Duodenal mucosa (tissue), 2 donors: ENCODE measurements around the gene GABBR2.

Experiments
- H3K27ac ChIP-seq: one replicate; pipeline ENCODE4 v1.7.0; 2013; ENCODE audit warnings: low read depth, low read length
- H3K27me3 ChIP-seq, 2 donors: one replicate each; pipeline ENCODE4 v1.7.0; 2013; ENCODE audit warnings: low read length in 2 of 2, control low read depth in 1 of 2; ENCODE audit not compliant: insufficient read depth in 2 of 2, control insufficient read depth in 1 of 2
- H3K36me3 ChIP-seq, 2 donors: one replicate each; pipeline ENCODE4 v1.7.0; 2013; ENCODE audit warnings: low read length in 2 of 2, control low read depth in 1 of 2; ENCODE audit not compliant: insufficient read depth in 2 of 2, control insufficient read depth in 1 of 2
- H3K4me1 ChIP-seq, 2 donors: one replicate each; pipeline ENCODE4 v1.7.0; 2013; ENCODE audit warnings: low read length in 2 of 2, control low read depth in 1 of 2; ENCODE audit not compliant: insufficient read depth in 2 of 2, control insufficient read depth in 1 of 2
- H3K4me3 ChIP-seq, 2 donors: one replicate each; pipeline ENCODE4 v1.7.0; 2013; ENCODE audit warnings: low read length in 2 of 2, low read depth in 1 of 2
- H3K9ac ChIP-seq, 2 donors: one replicate each; pipeline ENCODE4 v1.7.0; 2013; ENCODE audit warnings: low read length in 2 of 2, low read depth in 1 of 2
- H3K9me3 ChIP-seq, 2 donors: one replicate each; pipeline ENCODE4 v1.7.0; 2013; ENCODE audit warnings: low read length in 2 of 2, control low read depth in 1 of 2; ENCODE audit not compliant: control insufficient read depth in 1 of 2

The GABBR2 gene

GRCh38 chr9:98456156-98456613, 252.6 kb downstream of the GABBR2 start:
- Histone ChIP-seq H3K27ac (no peak overlapping the region), H3K27me3 (peaks cover 0 to 6% of the 10 kb centered on the region in 2 donors), H3K36me3 (no peaks in the 10 kb centered on the region), H3K4me3 (no peak overlapping the region), H3K9me3 (peaks cover 7 to 13% of the 10 kb centered on the region in 2 donors), H3K4me1 (no peaks in the 10 kb centered on the region), H3K9ac (no peak overlapping the region)

- H3K4me3 ChIP-seq = no peak overlapping the region
- H3K27ac ChIP-seq = no peak overlapping the region
- peaks cover 0 to 6% of the 10 kb centered on the region in 2 donors for H3K27me3 ChIP-seq
- peaks cover 2 to 7% of the 10 kb centered on the region in 2 donors for H3K9me3 ChIP-seq
- no peaks in the 10 kb centered on the region for H3K36me3 ChIP-seq
- no peak overlapping the region for H3K9ac ChIP-seq
- no peaks in the 10 kb centered on the region for H3K4me1 ChIP-seq
These were observed 253.2 kb downstream of the GABBR2 start for GRCh38 chr9:98455256-98456155.

- no peaks in the 10 kb centered on the region for H3K36me3 ChIP-seq
- H3K27me3 ChIP-seq = peaks cover 0 to 6% of the 10 kb centered on the region in 2 donors
- no peaks in the 10 kb centered on the region for H3K9me3 ChIP-seq
- H3K27ac ChIP-seq = no peak overlapping the region
- no peak overlapping the region for H3K4me3 ChIP-seq
- H3K9ac ChIP-seq = no peak overlapping the region
- no peaks in the 10 kb centered on the region for H3K4me1 ChIP-seq
These were observed 255.0 kb downstream of the GABBR2 start for GRCh38 chr9:98453589-98454311.

- H3K4me1 ChIP-seq = no peaks in the 10 kb centered on the region
- H3K4me3 ChIP-seq = no peak overlapping the region
- H3K9me3 ChIP-seq = no peaks in the 10 kb centered on the region
- no peak overlapping the region for H3K9ac ChIP-seq
- H3K36me3 ChIP-seq = no peaks in the 10 kb centered on the region
- H3K27ac ChIP-seq = no peak overlapping the region
- H3K27me3 ChIP-seq = peaks cover 0 to 9% of the 10 kb centered on the region in 2 donors
These were observed 257.2 kb downstream of the GABBR2 start for GRCh38 chr9:98451576-98451975.

- Histone ChIP-seq H3K4me3 (no peak overlapping the region), H3K27me3 (peaks cover 0 to 3% of the 10 kb centered on the region in 2 donors), H3K9me3 (no peaks in the 10 kb centered on the region), H3K36me3 (no peaks in the 10 kb centered on the region), H3K27ac (no peak overlapping the region), H3K9ac (no peak overlapping the region), H3K4me1 (no peaks in the 10 kb centered on the region)
These were observed 258.2 kb downstream of the GABBR2 start for GRCh38 chr9:98450496-98450895.

- Histone ChIP-seq H3K27me3 (peaks cover 0 to 3% of the 10 kb centered on the region in 2 donors), H3K9me3 (no peaks in the 10 kb centered on the region), H3K9ac (no peak overlapping the region), H3K36me3 (no peaks in the 10 kb centered on the region), H3K4me3 (no peak overlapping the region), H3K4me1 (no peaks in the 10 kb centered on the region), H3K27ac (no peak overlapping the region)
These were observed 258.9 kb downstream of the GABBR2 start for GRCh38 chr9:98449871-98450270.

GRCh38 chr9:98445576-98445975, 263.2 kb downstream of the GABBR2 start:
- Histone ChIP-seq H3K27me3 (peaks cover 0 to 3% of the 10 kb centered on the region in 2 donors), H3K9me3 (no peaks in the 10 kb centered on the region), H3K27ac (no peak overlapping the region), H3K4me3 (no peak overlapping the region), H3K4me1 (no peaks in the 10 kb centered on the region), H3K36me3 (no peaks in the 10 kb centered on the region), H3K9ac (no peak overlapping the region)

- H3K4me1 ChIP-seq = no peaks in the 10 kb centered on the region
- H3K9me3 ChIP-seq = no peaks in the 10 kb centered on the region
- H3K9ac ChIP-seq = no peak overlapping the region
- H3K27me3 ChIP-seq = peaks cover 0 to 3% of the 10 kb centered on the region in 2 donors
- H3K36me3 ChIP-seq = no peaks in the 10 kb centered on the region
- H3K4me3 ChIP-seq = no peak overlapping the region
- no peak overlapping the region for H3K27ac ChIP-seq
These were observed 264.1 kb downstream of the GABBR2 start for GRCh38 chr9:98444601-98445000.

- H3K36me3 ChIP-seq = no peaks in the 10 kb centered on the region
- no peak overlapping the region for H3K4me3 ChIP-seq
- H3K27ac ChIP-seq = no peak overlapping the region
- no peaks in the 10 kb centered on the region for H3K9me3 ChIP-seq
- no peak overlapping the region for H3K9ac ChIP-seq
- H3K4me1 ChIP-seq = no peaks in the 10 kb centered on the region
- no peaks in the 10 kb centered on the region for H3K27me3 ChIP-seq
These were observed 266.2 kb downstream of the GABBR2 start for GRCh38 chr9:98442541-98442940.

GRCh38 chr9:98442114-98442513, 266.6 kb downstream of the GABBR2 start:
- Histone ChIP-seq H3K4me3 (no peak overlapping the region), H3K4me1 (no peaks in the 10 kb centered on the region), H3K36me3 (no peaks in the 10 kb centered on the region), H3K27ac (no peak overlapping the region), H3K27me3 (no peaks in the 10 kb centered on the region), H3K9me3 (no peaks in the 10 kb centered on the region), H3K9ac (no peak overlapping the region)
